Adipocyte (in vitro differentiated cells): ENCODE results near the gene ETS2.

Experiments used
- DNase-seq: peaks from one replicate; pipeline ENCODE4 v3.0.0-alpha.2; 2015; ENCODE audit warnings: low read depth
- H3K27me3 ChIP-seq: replicated peaks from 2 replicates; pipeline ENCODE4 v1.7.0; 2013; ENCODE audit warnings: mild to moderate bottlenecking, low read length, moderate library complexity; ENCODE audit not compliant: control insufficient read depth, insufficient read depth
- H3K36me3 ChIP-seq: 2 replicates; pipeline ENCODE4 v1.7.0; 2013; ENCODE audit warnings: low read length, mild to moderate bottlenecking, moderate library complexity; ENCODE audit not compliant: control insufficient read depth, insufficient read depth, severe bottlenecking
- H3K4me1 ChIP-seq: 2 replicates; pipeline ENCODE4 v1.7.0; 2013; ENCODE audit warnings: mild to moderate bottlenecking, low read length, moderate library complexity; ENCODE audit not compliant: control insufficient read depth, insufficient read depth
- H3K4me3 ChIP-seq: 2 replicates; pipeline ENCODE4 v1.7.0; 2013; ENCODE audit warnings: mild to moderate bottlenecking, low read length, moderate library complexity
- H3K9ac ChIP-seq: 2 replicates; pipeline ENCODE4 v1.7.0; 2013; ENCODE audit warnings: mild to moderate bottlenecking, low read length, moderate library complexity
- H3K9me3 ChIP-seq: 2 replicates; pipeline ENCODE4 v1.7.0; 2013; ENCODE audit warnings: mild to moderate bottlenecking, low read length, moderate library complexity; ENCODE audit not compliant: control insufficient read depth

Gene ETS2

DNA sequence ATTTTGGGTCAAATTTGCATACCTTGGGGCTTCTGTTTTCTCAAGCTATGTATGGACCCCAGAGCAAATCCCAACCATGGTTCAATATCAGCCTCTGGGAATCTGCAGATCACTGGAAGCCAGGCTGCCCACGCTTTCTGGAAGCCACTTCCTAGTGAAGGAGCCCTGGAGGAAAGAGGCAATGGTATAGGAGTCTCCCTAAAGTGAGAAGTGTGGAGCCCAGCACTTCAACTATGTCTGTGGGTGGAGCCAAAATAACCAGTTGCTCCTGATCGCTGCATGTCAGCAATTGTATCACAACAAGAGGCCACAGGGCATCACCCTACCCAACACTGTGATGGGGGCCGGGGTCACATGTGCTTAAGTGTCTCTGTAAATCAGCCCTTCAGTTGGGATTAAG is 26.9 kb downstream of the ETS2 start:
- Histone ChIP-seq H3K27me3 (no peaks in the 10 kb centered on the region), H3K4me3 (no peak overlapping the region), H3K9me3 (no peaks in the 10 kb centered on the region), H3K36me3 (no peaks in the 10 kb centered on the region), H3K4me1 (peaks cover 14% of the 10 kb centered on the region), H3K9ac (no peak overlapping the region)
- no peak for DNase-seq

DNA sequence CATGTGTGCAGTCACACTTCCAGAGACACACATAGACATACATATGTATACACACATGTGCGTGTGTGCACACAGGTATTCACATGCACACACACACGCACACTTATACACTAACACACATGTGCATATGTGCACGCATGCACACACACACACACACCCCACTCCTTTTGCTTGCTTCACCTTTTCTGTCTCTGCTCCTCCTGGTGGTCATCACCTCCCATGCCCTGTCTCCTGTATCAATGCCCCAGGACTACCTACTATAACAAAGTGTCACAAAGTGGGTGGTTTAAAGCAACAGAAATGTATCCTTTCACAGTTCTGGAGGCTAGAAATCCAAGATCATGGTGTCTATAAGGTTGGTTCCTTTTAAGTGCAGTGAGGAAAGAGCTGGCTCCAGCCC is 27.4 kb downstream of the ETS2 start:
- DNase-seq: no peak

DNA sequence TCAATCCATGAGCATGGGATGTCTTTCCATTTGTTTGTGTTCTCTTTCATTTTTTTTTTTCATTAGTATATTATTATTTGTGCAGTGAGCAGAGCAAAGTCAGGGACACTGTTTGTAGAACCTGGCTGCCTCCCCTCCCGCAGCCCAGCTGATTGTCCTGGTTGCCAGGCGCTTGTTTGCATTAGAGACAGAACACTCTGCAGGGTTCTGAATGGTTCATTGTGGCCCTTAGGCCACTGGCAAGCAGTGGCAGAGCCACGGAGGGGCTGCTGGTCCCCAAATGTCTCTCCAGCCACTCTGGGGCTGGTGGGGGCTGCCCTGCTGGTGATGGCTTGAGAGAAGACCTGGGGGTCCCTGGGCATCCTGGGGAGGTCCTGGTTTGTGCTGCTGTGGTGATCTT is 29.0 kb downstream of the ETS2 start:
- Histone ChIP-seq H3K36me3 (no peaks in the 10 kb centered on the region), H3K9ac (no peak overlapping the region), H3K4me1 (peaks cover 25% of the 10 kb centered on the region), H3K4me3 (no peak overlapping the region), H3K9me3 (no peaks in the 10 kb centered on the region), H3K27me3 (no peaks in the 10 kb centered on the region)
- no peak for DNase-seq

More for the DNA sequence above, 27.4 kb downstream of the ETS2 start:
- Histone ChIP-seq H3K27me3 (no peaks in the 10 kb centered on the region), H3K4me1 (peaks cover 14% of the 10 kb centered on the region), H3K4me3 (no peak overlapping the region), H3K9me3 (no peaks in the 10 kb centered on the region), H3K9ac (no peak overlapping the region), H3K36me3 (no peaks in the 10 kb centered on the region)

DNA sequence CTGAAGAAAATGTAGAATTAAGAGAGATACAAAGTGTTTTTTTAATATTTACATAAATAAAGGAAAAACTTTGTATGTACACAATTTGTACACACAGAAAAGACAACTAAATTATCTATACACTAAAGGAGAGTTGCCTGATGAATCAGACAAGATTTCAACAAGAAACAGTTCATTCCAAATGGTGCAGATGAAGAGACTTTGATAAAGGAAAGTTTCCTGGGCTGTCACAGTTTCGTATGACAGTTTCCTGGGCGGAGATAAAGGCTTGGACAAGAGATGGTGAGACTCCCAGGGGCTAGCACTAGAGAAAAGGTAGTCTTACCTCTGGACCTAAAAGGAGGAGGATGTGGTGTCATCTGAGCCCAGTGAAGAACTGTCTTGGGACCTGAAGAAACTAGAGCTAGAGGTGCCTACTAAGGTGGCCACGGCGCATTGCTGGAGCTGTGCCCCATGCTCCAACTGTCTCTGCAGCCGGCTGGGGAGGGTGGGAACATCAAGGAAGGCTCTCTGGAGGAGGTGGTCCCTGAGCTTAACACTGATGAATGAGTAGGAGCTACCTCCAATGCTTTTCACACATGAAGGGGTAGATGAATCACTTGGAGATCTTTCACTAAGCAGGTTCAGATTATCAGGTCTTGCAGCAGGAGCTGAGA is 32.2 kb downstream of the ETS2 start:
- Histone ChIP-seq H3K9me3 (peaks cover 3% of the 10 kb centered on the region), H3K27me3 (no peaks in the 10 kb centered on the region), H3K4me1 (peaks cover 23% of the 10 kb centered on the region), H3K9ac (no peak overlapping the region), H3K4me3 (no peak overlapping the region), H3K36me3 (no peaks in the 10 kb centered on the region)
- DNase-seq: no peak

DNA sequence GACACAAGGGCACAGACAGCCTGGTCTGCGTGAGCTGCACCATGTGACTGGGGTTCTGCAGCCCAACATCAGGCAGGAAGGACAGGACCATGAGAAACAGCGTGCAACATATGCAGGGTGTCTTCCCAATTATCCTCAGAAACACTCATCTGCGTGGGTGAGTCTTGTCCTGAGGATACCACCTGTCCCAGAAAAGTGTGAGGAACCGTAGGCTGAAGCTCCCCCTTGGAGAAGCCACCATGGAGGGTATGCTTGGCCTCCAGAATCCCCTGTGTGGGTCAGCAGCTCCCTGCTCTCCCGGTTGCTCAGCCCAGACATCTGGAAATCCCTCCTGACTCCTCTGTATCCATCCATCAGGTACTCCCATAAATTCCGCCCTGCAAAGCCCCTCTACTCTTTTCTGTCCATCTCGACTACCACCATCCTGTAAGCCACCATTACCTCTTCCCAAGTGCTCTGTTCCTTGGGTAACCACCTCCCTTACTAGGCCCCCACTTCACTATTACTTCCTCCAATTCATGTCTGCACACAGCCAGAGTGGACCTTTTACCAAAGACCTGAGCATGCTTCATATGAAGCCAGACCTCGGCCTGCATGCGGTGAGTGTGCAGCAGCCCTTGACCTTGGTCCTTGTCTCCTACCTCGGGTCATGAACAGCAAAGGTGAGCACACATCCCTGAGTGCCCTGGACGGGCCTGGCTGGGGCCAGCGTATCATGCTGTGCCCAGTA is 33.0 kb downstream of the ETS2 start:
- H3K4me3 ChIP-seq: no peak overlapping the region
- DNase-seq: no peak
- H3K9ac ChIP-seq: no peak overlapping the region
- H3K9me3 ChIP-seq: peaks cover 3% of the 10 kb centered on the region
- H3K4me1 ChIP-seq: peaks cover 23% of the 10 kb centered on the region
- no peaks in the 10 kb centered on the region for H3K36me3 ChIP-seq
- no peaks in the 10 kb centered on the region for H3K27me3 ChIP-seq

DNA sequence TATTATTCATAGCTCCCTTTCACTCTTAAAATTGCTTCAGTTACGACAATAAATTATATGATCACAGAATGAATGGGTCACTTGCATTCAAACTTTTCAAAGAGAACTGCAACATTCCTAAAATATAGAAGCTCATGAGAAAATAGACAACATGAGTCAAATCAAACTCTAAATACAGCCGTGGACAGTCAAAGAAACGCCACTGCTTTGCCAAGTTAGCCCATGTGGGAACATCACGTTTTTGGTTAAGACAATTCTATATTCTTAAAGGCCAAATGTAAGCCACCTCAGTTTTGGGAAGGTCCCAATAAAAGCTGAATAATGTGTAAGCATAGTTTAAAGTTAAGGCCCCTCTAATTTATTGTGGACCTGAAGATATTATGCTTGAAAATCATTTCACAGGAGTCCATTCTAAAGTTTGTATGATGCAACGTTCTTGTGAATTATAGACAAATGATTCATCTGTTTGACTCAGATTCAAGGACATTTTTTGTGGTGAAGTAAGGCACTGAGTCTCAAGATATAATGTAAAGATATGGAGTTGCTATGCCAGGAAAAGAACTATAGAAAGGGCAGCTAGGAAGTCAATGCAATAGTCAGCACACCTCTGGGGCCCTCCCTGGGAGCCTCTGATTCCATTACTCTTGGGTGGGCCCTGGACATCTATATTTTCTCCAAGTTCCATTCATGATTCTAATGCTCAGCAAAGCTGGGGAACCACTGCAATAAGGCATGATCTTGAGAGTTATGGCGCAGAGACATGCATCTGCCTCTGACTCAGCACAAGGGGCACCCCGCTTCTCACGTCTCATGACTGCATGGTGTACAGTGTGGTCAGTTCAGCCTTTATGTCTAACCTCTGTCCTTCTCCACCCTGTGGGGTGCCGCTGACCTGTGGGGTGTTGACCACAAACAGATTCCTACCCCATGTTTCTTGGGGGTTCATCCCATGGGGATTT is 33.9 kb downstream of the ETS2 start:
- Histone ChIP-seq H3K9me3 (peaks cover 3% of the 10 kb centered on the region), H3K9ac (no peak overlapping the region), H3K36me3 (no peaks in the 10 kb centered on the region), H3K27me3 (no peaks in the 10 kb centered on the region), H3K4me3 (peak overlapping the region; percentile 53), H3K4me1 (peaks cover 28% of the 10 kb centered on the region)
- DNase-seq: peak; percentile 95

DNA sequence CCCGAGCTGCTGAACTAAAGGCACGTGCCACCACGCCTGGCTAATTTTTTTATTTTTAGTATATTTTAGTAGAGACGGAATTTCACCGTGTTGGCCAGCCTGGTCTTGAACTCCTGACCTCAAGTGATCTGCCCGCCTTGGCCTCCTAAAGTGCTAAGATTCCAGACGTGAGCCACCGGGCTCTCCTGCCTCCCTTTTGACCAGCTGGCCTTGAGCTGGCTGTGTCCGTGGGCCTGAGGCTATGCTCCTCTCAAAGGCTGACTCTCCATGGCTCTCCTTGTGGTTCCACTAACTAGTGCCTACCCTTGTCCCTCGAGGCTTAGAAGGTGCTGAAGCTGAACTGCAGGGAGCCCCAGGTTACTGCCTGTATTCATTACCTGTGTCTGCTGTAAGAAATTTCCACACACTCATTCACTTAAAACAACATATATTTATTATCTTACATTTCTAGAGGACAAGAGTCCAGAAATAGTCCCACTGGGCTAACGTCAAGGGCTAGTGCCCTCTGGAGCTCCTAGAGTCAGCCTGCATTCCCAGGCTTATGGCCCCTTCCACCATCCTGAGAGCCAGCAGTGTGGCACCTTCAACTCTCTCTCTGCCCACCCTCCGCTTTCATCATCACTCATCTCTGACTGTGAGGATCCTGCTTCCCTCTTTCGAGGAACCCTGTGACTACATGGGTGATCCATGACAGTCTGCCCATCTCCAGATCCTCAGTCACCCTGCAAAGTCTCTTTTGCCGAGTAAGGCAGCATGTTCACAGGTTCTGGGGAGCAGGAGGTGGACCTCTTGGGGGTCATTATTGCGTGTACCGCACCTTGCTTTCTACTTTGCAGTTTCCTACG is 34.9 kb downstream of the ETS2 start:
- Histone ChIP-seq H3K9ac (no peak overlapping the region), H3K4me1 (peaks cover 28% of the 10 kb centered on the region), H3K4me3 (no peak overlapping the region), H3K9me3 (peaks cover 3% of the 10 kb centered on the region), H3K27me3 (no peaks in the 10 kb centered on the region), H3K36me3 (no peaks in the 10 kb centered on the region)
- DNase-seq: no peak

DNA sequence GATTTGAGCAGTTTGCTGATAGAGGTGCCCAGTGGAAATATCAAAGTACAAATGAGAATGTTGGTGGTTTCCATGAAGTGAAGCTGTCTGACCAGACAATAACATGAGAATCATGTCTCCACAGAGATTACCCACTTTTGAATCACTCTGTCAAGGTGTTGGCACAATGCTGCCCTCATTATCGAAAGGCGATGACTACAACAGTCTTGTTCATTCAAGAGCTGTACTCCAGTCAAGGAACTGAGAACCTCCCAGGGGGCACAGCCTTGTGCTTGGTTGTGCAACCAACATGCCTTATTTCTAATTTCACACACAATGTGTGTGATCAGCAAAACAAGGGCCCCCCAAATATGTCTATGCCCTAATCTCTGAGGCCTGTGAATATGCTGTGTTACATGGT is 35.7 kb downstream of the ETS2 start:
- Histone ChIP-seq H3K9ac (no peak overlapping the region), H3K27me3 (no peaks in the 10 kb centered on the region), H3K36me3 (no peaks in the 10 kb centered on the region), H3K9me3 (peaks cover 3% of the 10 kb centered on the region), H3K4me3 (no peak overlapping the region), H3K4me1 (peaks cover 28% of the 10 kb centered on the region)
- DNase-seq: no peak

DNA sequence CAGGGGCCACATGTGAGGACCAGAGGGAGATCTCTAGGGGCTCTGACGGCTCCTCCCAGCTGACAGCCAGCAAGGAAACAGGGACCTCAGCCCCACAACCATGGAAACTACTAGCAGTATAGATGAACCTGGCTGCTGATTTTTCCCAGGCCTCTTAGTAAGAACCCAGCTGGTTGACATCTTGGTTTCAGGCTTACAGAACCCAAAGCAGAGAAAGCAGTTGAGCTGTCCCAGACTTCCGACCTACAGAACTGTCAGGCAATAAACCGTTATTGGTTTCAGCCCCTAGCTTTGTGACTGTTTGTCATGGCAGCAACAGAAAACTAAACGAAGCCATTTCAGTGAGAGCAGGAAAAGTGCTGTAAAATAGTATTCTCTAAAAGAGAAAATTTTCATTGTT is 36.4 kb downstream of the ETS2 start:
- Histone ChIP-seq H3K4me1 (peaks cover 28% of the 10 kb centered on the region), H3K4me3 (no peak overlapping the region), H3K9ac (no peak overlapping the region), H3K27me3 (no peaks in the 10 kb centered on the region), H3K9me3 (peaks cover 3% of the 10 kb centered on the region), H3K36me3 (no peaks in the 10 kb centered on the region)
- DNase-seq: no peak

DNA sequence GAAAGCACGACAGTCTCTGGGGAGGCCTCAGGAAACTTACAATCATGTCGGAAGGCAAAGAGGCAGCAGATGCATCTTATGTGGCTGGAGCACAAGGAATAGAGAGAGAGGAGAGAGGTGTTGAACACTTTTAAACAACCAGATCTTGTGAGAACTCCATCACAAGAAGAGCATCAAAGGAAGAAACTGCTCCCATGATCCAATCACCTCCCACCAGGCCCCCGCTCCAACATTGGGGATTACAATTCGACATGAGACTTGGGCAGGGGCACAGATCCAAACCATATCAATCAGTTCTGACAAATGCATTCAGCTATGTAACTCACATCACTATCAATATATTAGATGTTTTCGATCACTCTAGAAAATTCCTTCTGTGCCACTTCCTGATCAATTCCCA is 37.6 kb downstream of the ETS2 start:
- no peak for DNase-seq
- H3K4me1 ChIP-seq: peaks cover 28% of the 10 kb centered on the region

More for the DNA sequence above, 37.6 kb downstream of the ETS2 start:
- no peak overlapping the region for H3K4me3 ChIP-seq
- H3K36me3 ChIP-seq: no peaks in the 10 kb centered on the region
- peaks cover 3% of the 10 kb centered on the region for H3K9me3 ChIP-seq
- no peaks in the 10 kb centered on the region for H3K27me3 ChIP-seq
- H3K9ac ChIP-seq: no peak overlapping the region
